GM19328 (cell line): ENCODE data around the gene CFLAR.
"Not testable (repeated sequence)": the region's sequence is repeated elsewhere in the genome, so short reads cannot be mapped to it uniquely, and the experiment has no call there.

Experiments
- ATAC-seq: cut with Tn5 transposase; IDR thresholded peaks from one replicate; pipeline ENCODE4 v1.9.1; 2021; ENCODE audit warnings: mild to moderate bottlenecking, moderate library complexity; ENCODE audit not compliant: unreplicated experiment

The CFLAR gene

DNA sequence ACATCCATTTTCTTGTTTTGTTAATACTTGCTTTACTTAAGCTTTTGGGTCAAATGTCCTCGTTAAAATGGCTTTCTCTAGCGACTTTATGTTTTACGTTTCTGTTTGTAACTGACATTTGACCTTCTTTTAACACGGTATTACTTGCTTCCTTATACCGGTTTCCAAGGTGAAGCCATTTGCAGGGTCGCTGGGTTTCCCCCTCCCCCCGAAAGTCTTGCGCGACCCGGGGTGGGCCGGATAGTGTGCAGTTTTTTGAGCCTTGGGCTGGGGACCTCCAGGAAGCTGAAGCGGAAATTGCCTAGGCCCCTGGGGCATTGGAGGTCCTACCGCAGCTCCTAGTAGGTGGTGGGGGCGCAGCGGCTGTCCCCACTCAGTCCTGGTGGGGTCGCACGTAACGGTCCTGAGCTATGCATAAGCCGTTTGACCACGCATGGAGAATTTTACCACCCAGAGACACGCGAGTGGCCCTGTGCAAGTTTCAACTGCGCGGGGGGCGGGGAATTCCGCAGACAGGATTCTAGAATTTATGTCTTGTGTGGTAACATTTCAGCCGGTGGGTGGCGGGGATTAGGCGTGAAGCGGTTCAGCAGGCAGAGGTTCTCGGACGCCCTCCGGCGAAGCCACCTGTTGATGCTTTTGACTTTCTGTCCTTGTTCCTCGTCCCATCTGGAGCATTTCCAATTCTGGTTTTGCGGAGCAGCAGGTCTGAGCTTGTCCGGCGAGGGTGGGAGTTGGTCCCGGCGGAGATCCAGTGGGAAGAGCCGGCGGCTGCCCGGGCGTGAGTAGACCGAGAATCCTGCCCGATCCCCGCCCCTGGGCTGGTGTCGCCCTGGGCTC, 2.4 kb downstream of the CFLAR start:
- peak; percentile 36 for ATAC-seq

DNA sequence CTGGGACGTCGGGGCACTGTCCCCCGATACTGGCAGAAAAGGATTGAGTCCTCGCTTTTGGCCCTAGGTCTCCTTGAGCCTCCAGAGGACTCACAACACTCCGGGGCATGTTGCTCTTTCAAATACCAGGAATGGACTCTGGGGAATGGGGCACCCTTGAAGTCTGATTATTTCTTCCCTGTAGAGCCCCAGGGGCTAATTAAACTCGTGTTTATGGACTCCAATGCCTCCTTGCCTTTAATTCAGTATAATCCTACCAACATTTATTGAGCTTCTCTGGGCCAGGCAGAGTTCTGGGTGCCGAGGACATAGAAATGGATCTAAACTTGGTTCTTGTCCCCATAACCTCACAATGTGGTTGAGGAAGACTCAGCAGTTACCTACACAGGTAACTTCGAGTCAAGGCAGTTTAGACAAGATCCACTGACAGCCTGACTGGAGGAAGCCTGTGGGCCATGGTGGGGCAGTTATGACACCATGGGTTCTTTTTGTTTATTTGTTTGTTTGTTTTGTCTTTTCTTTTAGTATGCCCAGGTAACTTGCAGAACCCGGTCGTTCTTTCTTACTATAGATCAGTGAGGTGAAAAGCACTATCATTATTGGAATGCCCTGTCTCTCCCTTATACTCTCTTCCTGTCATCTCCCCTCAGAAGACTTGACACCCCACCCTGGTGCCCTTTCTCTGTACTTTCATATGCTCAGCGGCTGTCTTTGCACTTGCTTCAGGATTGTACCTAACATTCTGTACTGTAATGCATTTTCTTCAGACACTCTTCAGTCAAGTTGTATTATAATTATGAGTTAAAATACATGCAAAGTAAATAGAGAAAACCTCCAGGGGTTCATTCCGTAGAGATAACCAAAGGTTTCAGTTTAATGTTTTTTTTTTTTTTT, 3.2 kb downstream of the CFLAR start:
- ATAC-seq = no peak

DNA sequence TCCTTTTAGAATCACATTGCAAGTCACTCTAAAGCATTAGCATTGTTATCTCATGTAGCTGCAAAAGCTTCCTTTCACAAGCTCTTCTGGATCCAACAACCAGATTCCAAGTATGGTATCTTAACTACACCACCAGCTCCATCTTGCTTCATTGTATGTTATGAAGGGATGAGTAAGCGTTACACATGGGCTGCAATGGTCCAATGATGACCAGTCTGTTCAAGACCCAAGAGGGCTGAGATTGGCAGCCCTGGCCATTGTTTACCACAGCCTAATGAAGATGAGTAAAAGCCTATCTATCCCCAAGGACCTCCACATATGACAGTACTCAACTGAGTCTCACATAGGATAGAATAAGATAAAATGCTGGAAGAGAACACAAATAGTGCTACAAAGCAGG, 6.3 kb downstream of the CFLAR start:
- ATAC-seq = no peak

DNA sequence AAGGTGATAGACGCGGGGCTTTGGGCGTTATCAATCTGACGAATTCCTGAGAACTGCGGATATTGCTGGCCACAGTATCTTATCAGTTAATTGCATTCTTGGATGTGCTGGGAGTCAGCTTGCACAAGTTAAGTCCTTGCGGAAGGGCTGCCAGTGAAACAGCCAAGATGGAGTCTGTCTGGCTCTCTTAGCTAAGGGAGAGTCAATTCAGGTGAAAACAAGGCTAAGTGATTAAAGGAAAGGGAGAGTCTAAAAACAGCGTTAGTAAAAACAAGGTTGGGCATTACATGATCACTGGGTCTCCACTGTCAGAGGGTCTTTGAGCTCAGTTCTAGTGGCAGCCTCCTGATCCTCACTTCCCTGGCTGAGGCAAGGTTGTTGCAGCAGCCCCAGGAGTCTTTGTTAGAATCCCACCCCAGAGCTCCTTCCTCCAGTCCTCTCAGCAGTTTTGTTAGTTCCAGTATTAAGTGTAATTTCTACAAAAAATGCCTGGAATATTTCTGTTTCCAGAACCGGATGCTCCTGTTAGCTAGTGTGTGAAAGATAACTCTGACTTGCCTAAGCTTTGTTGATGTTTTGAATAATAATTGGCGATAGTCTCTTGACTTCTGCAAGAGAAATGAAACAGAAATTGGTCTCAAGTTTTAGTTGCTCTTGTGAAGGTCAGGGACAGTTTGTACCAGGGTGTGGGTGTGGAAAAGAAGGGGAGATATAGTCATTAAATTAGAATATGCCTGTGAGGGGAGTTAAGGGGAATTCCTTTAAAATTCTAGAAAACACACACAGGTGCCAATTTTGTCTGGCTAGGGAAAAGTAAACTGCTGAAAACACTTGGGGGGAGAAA, 10.6 kb downstream of the CFLAR start:
- no peak for ATAC-seq

DNA sequence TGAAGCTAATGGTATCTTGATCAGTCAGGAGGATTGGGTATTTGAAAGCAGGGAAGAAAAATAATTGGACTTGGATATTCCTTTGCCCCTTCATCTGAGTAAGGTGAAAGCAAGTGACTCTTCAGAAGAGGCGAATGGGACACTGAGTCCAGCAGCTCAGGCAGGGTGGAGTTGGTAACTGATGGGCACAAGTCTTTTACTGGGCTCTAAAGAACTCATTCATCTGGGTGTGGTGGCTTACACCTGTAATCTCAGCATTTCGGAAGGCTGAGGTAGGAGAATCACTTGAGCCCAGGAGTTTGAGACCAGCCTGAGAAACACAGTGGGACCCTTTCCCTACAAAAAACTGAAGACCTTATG, 11.2 kb downstream of the CFLAR start:
- ATAC-seq = no peak

DNA sequence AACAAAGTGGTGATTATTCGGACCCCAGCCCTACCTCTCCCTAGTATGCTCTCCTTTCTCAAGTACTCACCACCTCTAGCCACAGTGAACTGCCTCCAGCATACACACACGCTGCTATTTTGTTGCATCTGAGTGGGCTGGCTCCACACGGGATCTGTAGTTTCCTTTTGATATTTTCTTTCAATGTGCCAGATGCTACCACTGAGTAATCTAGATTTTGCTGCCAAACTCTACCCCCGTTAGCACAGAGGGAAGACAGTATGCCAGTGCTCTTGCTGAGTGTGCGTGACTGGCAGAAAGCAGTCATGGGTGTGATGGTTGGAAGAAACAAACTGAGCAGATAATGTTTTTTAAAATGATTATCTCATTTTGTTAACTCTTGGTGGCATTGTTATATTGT, 11.6 kb downstream of the CFLAR start:
- ATAC-seq = no peak

DNA sequence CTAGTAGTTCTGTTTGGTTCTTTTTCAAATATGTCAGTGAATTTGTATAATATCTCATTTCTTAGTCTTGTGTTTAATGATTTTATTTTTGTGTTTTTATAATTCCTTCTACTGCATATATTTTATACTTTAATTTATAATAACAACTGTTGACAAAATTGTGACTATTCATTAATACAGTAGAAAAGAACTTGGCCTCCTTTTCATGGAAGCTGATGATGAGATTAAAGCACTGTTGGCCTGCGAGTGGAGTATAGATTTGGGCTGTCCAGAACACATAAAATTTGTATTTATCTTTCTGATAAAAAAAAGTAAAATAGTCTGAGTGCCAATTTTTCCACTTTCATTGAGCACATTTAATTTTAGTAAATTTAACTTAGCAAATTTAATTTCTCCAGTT, 12.1 kb downstream of the CFLAR start:
- no peak for ATAC-seq

DNA sequence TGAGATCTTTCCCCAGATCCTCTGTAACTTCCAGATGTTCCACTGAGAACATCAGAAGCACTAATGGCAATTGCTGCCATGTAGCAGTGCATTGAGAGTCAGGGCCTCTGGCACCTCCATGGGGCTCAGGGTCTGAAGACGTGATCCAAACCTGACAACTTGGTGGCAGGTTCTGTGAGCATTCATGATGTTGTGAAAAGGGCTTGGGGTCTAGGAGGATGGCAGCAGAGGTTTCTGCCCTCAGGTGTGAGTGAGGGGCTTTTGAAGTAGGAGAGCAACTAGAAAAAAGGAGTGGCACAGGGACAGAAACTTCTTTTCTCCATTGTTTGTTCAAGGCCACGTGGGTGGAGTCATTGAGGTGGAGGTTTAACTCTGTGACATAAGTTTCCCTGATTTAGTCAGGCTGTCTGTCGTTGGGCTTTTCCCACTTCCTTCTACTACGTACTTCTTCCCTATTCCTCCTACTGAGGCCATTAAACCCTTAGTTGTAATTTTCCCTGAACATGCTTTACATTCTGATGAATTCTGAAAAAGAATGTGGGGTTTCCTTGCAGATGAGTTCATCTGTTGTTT, 13.1 kb downstream of the CFLAR start:
- ATAC-seq = no peak

DNA sequence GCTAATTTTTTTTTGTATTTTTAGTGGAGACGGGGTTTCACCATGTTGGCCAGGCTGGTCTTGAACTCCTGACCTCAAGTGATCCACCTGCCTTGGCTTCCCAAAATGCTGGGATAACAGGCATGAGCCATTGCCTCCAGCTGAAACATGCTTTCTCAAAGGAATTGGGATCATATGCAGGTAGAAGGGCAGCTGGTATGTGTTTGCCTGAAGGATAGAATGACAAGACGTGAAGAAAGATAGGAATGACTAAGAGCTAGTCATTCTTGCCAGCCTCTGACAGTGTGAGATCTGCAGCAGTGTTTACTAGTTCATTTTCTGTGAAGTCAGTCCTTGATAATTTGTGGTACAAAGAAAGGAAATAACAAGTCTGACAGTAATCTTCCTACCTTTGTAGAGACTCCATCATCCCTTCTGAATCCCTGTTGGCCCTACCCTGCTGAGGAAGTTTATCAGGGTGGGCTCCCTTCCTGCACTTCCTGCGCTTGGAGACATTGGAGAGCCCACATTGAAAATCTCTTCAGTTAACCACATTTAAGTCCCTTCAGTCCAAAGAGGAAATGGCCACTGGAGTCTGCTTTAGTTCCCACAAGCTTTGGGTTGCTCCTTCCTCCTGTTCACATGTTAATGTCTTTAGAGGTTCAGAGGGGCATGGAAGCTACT, 14.7 kb downstream of the CFLAR start:
- no peak for ATAC-seq

DNA sequence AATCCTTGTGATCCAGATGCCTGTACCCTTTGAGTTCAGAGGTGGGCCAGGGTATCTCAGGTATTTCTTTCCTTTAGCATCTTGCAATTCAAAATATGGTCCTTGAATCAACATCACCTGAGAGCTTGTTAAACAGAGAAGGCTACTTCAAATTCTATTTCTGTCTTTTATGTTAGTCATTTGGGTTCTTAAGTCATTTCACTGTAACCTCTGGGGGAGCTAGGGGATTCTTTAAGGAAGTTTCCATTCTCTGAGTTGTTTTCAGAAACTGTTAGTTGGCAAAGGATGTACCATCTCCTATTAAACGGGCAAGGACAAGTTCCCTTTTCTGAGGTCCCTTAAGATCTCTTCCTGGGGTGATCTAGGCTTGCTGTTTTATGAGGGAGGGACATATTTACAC, 16.6 kb downstream of the CFLAR start:
- no peak for ATAC-seq

DNA sequence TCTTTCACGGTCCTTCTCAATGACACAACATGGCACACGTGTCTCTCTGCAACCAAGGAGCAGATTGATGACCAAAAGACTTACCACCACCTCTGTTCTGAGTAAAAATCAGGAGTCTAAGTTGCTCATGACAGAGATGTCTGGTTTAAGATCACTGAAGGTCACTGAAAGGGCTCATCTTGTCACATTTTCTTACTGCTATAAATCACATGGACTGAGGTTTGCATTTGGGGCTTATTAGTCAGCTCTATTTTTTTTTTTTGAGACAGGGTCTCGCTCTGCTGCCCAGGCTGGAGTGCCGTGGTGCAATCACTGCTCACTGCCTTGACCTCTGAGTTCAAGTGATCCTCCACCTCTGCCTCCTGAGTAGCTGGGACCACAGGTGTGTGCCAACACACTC, 19.4 kb downstream of the CFLAR start:
- no peak for ATAC-seq

DNA sequence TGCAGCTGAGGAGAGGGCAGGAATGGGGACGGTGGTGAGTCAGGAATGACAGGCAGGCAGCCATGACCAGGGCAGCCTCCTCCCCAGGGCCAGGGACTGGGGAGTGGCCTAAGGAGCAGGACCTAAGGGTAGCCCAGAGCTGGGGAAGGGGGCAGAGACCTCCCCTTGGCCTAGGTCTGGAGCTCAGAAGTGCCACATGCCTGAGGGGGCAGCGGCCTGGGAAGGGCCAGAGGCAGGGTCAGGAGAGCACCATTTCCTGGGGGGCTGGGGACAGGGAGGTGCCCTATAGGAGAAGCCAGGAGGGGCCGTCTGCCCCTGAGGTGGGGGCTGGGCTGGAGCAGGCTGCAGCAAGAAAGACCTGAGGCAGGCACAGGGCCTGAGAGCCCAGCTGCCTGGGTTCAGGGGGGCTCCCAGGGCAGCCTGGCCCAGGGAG, 20.9 kb downstream of the CFLAR start:
- no peak for ATAC-seq

DNA sequence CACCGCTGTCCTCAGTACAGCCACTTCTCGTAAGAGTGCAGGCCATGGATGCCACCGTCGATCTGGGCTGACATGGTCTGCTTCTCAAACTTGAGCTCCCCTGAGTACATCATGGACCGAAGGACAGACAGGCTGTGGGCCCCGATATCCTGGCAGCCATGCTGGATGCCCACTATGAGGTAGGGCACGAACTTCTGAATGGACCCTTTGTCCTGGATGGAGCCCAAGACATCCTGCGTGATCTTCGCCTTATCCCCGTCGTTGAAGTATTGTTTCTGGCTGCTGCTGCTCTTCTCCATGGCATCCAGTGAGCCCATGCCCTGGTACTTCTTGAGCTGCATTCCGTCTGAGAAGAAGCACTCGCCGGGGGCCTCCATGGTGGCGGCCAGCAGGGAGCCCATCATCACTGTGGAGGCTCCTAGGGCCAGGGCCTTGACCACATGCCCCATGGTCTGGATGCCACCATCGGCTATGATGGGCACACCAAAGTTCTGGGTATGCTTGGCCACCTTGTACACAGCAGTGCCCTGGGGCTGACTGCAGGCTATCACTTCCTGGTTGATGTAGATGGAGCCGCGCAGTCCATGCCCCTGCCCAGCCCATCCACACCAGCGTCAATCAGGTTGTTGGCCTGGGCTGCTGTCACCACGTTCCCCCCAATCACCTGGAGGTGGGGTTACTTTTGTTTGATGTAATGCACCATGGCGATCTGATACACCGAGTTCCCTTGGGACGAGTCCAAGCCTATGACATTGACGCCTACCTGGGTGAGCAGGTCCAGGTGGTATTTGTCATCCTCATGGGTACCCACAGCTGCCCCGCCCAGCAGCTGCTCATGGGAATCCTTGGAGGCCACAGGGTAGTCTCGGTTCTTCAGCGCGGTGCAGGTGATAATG, 21.8 kb downstream of the CFLAR start:
- ATAC-seq = no peak

DNA sequence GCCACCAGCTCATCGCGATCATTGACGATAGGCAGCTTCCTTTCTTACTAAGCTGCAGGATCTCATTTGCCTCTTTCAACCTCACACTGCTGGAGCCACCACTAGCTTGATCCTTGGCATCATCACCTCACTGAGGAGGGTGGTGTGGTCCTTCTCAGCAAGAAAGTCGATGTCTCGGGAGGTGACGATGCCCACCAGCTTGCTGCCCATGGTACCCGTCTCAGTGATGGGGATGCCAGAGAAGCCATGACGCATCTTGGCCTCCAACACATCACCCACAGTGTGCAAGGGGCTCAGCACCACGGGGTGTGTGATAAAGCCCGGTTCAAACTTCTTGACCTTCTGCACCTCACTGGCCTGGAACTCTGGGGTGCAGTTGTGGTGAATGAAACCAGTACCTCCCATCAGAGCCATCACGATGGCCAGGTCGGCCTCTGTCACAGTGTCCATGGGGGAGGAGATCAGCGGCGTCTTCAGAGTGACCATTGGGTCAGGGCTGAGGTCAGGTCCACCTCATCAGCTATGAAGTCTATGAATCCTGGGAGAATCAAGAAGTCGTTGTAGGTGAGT, 22.5 kb downstream of the CFLAR start:
- ATAC-seq = no peak

DNA sequence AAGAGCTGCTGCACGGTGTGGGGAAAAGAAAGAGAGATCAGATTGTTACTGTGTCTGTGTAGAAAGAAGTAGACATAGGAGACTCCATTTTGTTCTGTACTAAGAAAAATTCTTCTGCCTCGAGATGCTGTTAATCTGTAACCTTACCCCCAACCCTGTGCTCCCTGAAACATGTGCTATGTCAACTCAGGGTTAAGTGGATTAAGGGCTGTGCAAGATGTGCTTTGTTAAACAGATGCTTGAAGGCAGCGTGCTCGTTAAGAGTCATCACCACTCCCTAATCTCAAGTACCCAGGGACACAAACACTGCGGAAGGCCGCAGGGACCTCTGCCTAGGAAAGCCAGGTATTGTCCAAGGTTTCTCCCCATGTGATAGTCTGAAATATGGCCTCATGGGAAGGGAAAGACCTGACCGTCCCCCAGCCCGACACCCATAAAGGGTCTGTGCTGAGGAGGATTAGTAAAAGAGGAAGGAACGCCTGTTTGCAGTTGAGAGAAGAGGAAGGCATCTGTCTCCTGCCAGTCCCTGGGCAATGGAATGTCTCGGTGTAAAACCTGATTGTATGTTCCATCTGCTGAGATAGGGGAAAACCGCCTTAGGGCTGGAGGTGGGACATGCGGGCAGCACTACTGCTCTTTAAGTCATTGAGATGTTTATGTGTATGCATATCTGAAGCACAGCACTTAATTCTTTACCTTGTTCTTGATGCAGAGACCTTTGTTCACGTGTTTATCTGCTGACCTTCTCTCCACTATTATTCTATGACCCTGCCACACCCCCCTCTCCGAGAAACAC, 23.2 kb downstream of the CFLAR start:
- ATAC-seq = not testable (repeated sequence)

DNA sequence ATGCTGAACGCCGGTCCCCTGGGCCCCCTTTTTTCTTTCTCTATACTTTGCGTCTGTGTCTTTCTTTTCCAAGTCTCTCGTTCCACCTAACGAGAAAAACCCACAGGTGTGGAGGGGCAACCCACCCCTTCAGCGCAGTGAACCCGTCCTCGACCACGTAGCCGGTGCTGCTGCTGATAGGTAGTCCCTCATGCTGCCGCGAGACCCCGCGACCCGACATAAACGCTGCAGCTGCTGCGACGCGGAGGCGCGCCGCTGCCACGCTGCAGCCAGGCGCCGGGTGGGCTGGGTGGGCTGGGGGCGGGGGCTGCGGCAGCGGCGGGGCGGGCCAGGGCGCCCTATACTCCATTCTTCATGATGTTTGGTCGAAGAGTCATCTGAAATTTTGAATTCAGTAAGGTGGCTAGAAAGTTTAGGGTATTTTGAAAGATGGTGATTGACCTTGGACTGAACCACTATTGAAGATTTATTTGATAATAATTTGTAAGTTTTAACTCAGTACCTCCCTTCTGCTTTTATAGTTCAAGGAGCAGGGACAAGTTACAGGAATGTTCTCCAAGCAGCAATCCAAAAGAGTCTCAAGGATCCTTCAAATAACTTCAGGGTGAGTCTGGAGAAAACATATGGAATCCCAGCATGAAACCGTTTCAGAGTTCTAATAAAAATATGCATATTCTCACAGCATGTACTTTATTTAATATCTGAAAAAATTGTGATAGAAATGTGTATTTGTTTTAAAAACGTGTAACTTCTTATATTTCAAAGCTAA, 24.1 kb downstream of the CFLAR start:
- no peak for ATAC-seq
